Measurements from ENCODE around the gene PCNX1.
"Not testable (repeated sequence)": the region's sequence is repeated elsewhere in the genome, so short reads cannot be mapped to it uniquely, and the experiment has no call there.

The PCNX1 gene

GRCh38 chr14:71121711-71122110, 214.5 kb downstream of the PCNX1 start:
- no peaks in the 10 kb centered on the region for H3K9me3 ChIP-seq (ENCODE audit: control insufficient read depth, insufficient read depth, low read length)
- H3K36me3 ChIP-seq (ENCODE audit: control insufficient read depth, low read length): 0 out of 2 replicates have a peak, but pooled peaks cover 2% of the 10 kb centered on the region
- H3K4me3 ChIP-seq (ENCODE audit: low read length): no peak overlapping the region
- H4K20me1 ChIP-seq (ENCODE audit: control insufficient read depth, insufficient read depth, low read depth, low read length): no peaks in the 10 kb centered on the region
- H3K4me1 ChIP-seq (ENCODE audit: control insufficient read depth, low read length): peaks cover 18% of the 10 kb centered on the region
- no peaks in the 10 kb centered on the region for H3F3A ChIP-seq (ENCODE audit: control insufficient read depth, insufficient read depth)
- H3K79me2 ChIP-seq (ENCODE audit: control insufficient read depth, low read length): no peaks in the 10 kb centered on the region
- H3K27ac ChIP-seq (ENCODE audit: low read depth, low read length): no peak overlapping the region
- no peak for TF ChIP-seq CTCF (IDR thresholded peaks at IDR 0.05; ENCODE audit: low read depth, low read length, poor library complexity, severe bottlenecking)
- TF ChIP-seq EZH2phosphoT487 (IDR thresholded peaks at IDR 0.05; ENCODE audit: borderline replicate concordance, low read length): no peak
- no peak overlapping the region for H3K4me2 ChIP-seq (ENCODE audit: low read length)
- H3K27me3 ChIP-seq (ENCODE audit: control insufficient read depth, low read length): no peaks in the 10 kb centered on the region
- H3K9me2 ChIP-seq (replicated peaks; ENCODE audit: control insufficient read depth, low read length): no peaks in the 10 kb centered on the region

- TF ChIP-seq CTCF (IDR thresholded peaks at IDR 0.05; ENCODE audit: low read depth, low read length, poor library complexity, severe bottlenecking): no peak
- TF ChIP-seq EZH2phosphoT487 (IDR thresholded peaks at IDR 0.05; ENCODE audit: borderline replicate concordance, low read length): no peak
- H3K4me2 ChIP-seq (ENCODE audit: low read length): no peak overlapping the region
- peaks cover 5% of the 10 kb centered on the region; the same call in 1 of the 2 replicates for H3K4me1 ChIP-seq (ENCODE audit: control insufficient read depth, low read length)
Measured at GRCh38 chr14:71122866-71123565, 215.8 kb downstream of the PCNX1 start.

GRCh38 chr14:71123579-71124135, 216.4 kb downstream of the PCNX1 start:
- H3K27me3 ChIP-seq (ENCODE audit: control insufficient read depth, low read length): no peaks in the 10 kb centered on the region
- no peaks in the 10 kb centered on the region for H3K79me2 ChIP-seq (ENCODE audit: control insufficient read depth, low read length)
- no peak overlapping the region for H3K4me2 ChIP-seq (ENCODE audit: low read length)
- no peak overlapping the region for H3K27ac ChIP-seq (ENCODE audit: low read depth, low read length)
- TF ChIP-seq EZH2phosphoT487 (IDR thresholded peaks at IDR 0.05; ENCODE audit: borderline replicate concordance, low read length) (no peak), CTCF (IDR thresholded peaks at IDR 0.05; ENCODE audit: low read depth, low read length, poor library complexity, severe bottlenecking) (no peak)
- H4K20me1 ChIP-seq (ENCODE audit: control insufficient read depth, insufficient read depth, low read depth, low read length): no peaks in the 10 kb centered on the region
- H3K4me1 ChIP-seq (ENCODE audit: control insufficient read depth, low read length): peaks cover 4% of the 10 kb centered on the region; the same call in 1 of the 2 replicates
- H3F3A ChIP-seq (ENCODE audit: control insufficient read depth, insufficient read depth): no peaks in the 10 kb centered on the region
- no peaks in the 10 kb centered on the region for H3K9me3 ChIP-seq (ENCODE audit: control insufficient read depth, insufficient read depth, low read length)
- no peaks in the 10 kb centered on the region for H3K9me2 ChIP-seq (replicated peaks; ENCODE audit: control insufficient read depth, low read length)
- H3K4me3 ChIP-seq (ENCODE audit: low read length): no peak overlapping the region
- H3K36me3 ChIP-seq (ENCODE audit: control insufficient read depth, low read length): no peaks in the 10 kb centered on the region

More at GRCh38 chr14:71122866-71123565, 215.8 kb downstream of the PCNX1 start:
- no peaks in the 10 kb centered on the region for H3K27me3 ChIP-seq (ENCODE audit: control insufficient read depth, low read length)
- H3F3A ChIP-seq (ENCODE audit: control insufficient read depth, insufficient read depth): no peaks in the 10 kb centered on the region
- no peak overlapping the region for H3K27ac ChIP-seq (ENCODE audit: low read depth, low read length)
- H3K4me3 ChIP-seq (ENCODE audit: low read length): no peak overlapping the region
- H3K36me3 ChIP-seq (ENCODE audit: control insufficient read depth, low read length): no peaks in the 10 kb centered on the region
- no peaks in the 10 kb centered on the region for H3K9me2 ChIP-seq (replicated peaks; ENCODE audit: control insufficient read depth, low read length)
- H3K9me3 ChIP-seq (ENCODE audit: control insufficient read depth, insufficient read depth, low read length): no peaks in the 10 kb centered on the region
- no peaks in the 10 kb centered on the region for H4K20me1 ChIP-seq (ENCODE audit: control insufficient read depth, insufficient read depth, low read depth, low read length)
- H3K79me2 ChIP-seq (ENCODE audit: control insufficient read depth, low read length): no peaks in the 10 kb centered on the region

GRCh38 chr14:71129716-71130490, 222.6 kb downstream of the PCNX1 start:
- not testable (repeated sequence) for H3F3A ChIP-seq (ENCODE audit: control insufficient read depth, insufficient read depth); H4K20me1 ChIP-seq (ENCODE audit: control insufficient read depth, insufficient read depth, low read depth, low read length); H3K79me2 ChIP-seq (ENCODE audit: control insufficient read depth, low read length); H3K27ac ChIP-seq (ENCODE audit: low read depth, low read length); H3K9me2 ChIP-seq (replicated peaks; ENCODE audit: control insufficient read depth, low read length); H3K9me3 ChIP-seq (ENCODE audit: control insufficient read depth, insufficient read depth, low read length); H3K4me2 ChIP-seq (ENCODE audit: low read length); H3K27me3 ChIP-seq (ENCODE audit: control insufficient read depth, low read length); H3K36me3 ChIP-seq (ENCODE audit: control insufficient read depth, low read length); H3K4me3 ChIP-seq (ENCODE audit: low read length); H3K4me1 ChIP-seq (ENCODE audit: control insufficient read depth, low read length)

Measured in DOHH2 (cell line).